Neural cell (in vitro differentiated cells): ENCODE measurements around the gene PBX3.

ENCODE experiments used
- EP300 ChIP-seq: fragments of 450-650 bp; conservative IDR thresholded peaks from 2 replicates; pipeline ENCODE4 v1.6.1; 2014; ENCODE audit warnings: antibody characterized with exemption, mild to moderate bottlenecking, moderate library complexity; ENCODE audit not compliant: poor library complexity, severe bottlenecking
- EZH2 ChIP-seq: fragments of 200-600, 300-800 bp; shearing (Covaris generic), sonication (generic); IDR thresholded peaks from 2 replicates; pipeline ENCODE4 v1.6.1; 2014; ENCODE audit warnings: antibody characterized with exemption, low read length, borderline replicate concordance, mild to moderate bottlenecking; ENCODE audit not compliant: insufficient read depth, poor library complexity, severe bottlenecking
- MXI1 ChIP-seq: fragments of 450-650 bp; conservative IDR thresholded peaks from 2 replicates; pipeline ENCODE4 v1.6.1; 2014; ENCODE audit warnings: antibody characterized with exemption, mild to moderate bottlenecking; ENCODE audit not compliant: poor library complexity, severe bottlenecking
- POLR2AphosphoS5 ChIP-seq: IDR thresholded peaks from 2 replicates; pipeline ENCODE4 v1.6.1; 2012
- RAD21 ChIP-seq: fragments of 450-650 bp; conservative IDR thresholded peaks from 2 replicates; pipeline ENCODE4 v1.6.1; 2014; ENCODE audit warnings: antibody characterized with exemption, mild to moderate bottlenecking, moderate library complexity
- SMC3 ChIP-seq: fragments of 450-650 bp; conservative IDR thresholded peaks from 2 replicates; pipeline ENCODE4 v1.6.1; 2014; ENCODE audit warnings: antibody characterized with exemption, mild to moderate bottlenecking, moderate library complexity; ENCODE audit not compliant: poor library complexity
- TAF1 ChIP-seq: IDR thresholded peaks from 2 replicates; pipeline ENCODE4 v1.6.1; 2012; ENCODE audit warnings: low read depth
- TF ChIP-seq, protein P1 (sequence below): fragments of 450-650 bp; IDR thresholded peaks from 2 replicates; pipeline ENCODE4 v1.5.1; 2014; ENCODE audit warnings: antibody characterized with exemption, mild to moderate bottlenecking, moderate library complexity; ENCODE audit not compliant: poor library complexity, severe bottlenecking
- TF ChIP-seq, protein P2 (sequence below): IDR thresholded peaks from 2 replicates; pipeline ENCODE4 v1.6.1; 2012; ENCODE audit warnings: borderline replicate concordance

GRCh38 chr9:125763394-125763801 is 16.2 kb downstream of the PBX3 start:
- TF ChIP-seq, protein P1, sequence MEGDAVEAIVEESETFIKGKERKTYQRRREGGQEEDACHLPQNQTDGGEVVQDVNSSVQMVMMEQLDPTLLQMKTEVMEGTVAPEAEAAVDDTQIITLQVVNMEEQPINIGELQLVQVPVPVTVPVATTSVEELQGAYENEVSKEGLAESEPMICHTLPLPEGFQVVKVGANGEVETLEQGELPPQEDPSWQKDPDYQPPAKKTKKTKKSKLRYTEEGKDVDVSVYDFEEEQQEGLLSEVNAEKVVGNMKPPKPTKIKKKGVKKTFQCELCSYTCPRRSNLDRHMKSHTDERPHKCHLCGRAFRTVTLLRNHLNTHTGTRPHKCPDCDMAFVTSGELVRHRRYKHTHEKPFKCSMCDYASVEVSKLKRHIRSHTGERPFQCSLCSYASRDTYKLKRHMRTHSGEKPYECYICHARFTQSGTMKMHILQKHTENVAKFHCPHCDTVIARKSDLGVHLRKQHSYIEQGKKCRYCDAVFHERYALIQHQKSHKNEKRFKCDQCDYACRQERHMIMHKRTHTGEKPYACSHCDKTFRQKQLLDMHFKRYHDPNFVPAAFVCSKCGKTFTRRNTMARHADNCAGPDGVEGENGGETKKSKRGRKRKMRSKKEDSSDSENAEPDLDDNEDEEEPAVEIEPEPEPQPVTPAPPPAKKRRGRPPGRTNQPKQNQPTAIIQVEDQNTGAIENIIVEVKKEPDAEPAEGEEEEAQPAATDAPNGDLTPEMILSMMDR: no peak
- peak; percentile 64 for TF ChIP-seq POLR2AphosphoS5
- no peak for TF ChIP-seq EZH2
- no peak for TF ChIP-seq RAD21
- TF ChIP-seq SMC3: peak; percentile 24
- peak; percentile 31 for TF ChIP-seq TAF1
- peak; percentile 10 for TF ChIP-seq EP300
- TF ChIP-seq MXI1: no peak
- TF ChIP-seq, protein P2, sequence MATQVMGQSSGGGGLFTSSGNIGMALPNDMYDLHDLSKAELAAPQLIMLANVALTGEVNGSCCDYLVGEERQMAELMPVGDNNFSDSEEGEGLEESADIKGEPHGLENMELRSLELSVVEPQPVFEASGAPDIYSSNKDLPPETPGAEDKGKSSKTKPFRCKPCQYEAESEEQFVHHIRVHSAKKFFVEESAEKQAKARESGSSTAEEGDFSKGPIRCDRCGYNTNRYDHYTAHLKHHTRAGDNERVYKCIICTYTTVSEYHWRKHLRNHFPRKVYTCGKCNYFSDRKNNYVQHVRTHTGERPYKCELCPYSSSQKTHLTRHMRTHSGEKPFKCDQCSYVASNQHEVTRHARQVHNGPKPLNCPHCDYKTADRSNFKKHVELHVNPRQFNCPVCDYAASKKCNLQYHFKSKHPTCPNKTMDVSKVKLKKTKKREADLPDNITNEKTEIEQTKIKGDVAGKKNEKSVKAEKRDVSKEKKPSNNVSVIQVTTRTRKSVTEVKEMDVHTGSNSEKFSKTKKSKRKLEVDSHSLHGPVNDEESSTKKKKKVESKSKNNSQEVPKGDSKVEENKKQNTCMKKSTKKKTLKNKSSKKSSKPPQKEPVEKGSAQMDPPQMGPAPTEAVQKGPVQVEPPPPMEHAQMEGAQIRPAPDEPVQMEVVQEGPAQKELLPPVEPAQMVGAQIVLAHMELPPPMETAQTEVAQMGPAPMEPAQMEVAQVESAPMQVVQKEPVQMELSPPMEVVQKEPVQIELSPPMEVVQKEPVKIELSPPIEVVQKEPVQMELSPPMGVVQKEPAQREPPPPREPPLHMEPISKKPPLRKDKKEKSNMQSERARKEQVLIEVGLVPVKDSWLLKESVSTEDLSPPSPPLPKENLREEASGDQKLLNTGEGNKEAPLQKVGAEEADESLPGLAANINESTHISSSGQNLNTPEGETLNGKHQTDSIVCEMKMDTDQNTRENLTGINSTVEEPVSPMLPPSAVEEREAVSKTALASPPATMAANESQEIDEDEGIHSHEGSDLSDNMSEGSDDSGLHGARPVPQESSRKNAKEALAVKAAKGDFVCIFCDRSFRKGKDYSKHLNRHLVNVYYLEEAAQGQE: peak; percentile 63
